IMR-90 (cell line): Measurements from ENCODE around the gene BCL2. TPM values are rescaled to one million over a fixed set of nuclear protein-coding genes. Genes with fewer than 3 reads are reported as not detected.

Experiments used
- ATAC-seq: fragments of 200-7000 bp; cut with Tn5 transposase; 2 replicates; pipeline ENCODE4 v1.9.1; 2020; ENCODE audit warnings: low read depth, mild to moderate bottlenecking, moderate library complexity
- BruUV-seq: library from RNA; stranded (reverse); fragments of 400-500 nt; replicated peaks from 2 replicates; lab custom pipeline; 2021; lab: Mats Ljungman, UMichigan
- CTCF ChIA-PET: fragments of 300-600 bp; formaldehyde crosslinking; extraction: SDS; loops from one replicate; lab custom pipeline; 2021; ENCODE audit warnings: antibody characterized with exemption; lab: Yijun Ruan, JAX
- POLR2A ChIA-PET: fragments of 300-600 bp; sonication (Branson Sonifier 250); formaldehyde crosslinking; loops from one replicate; lab custom pipeline; 2022; ENCODE audit warnings: antibody characterized with exemption; ENCODE audit not compliant: unreplicated experiment; lab: Charles Lee
- DNase-seq: peaks from one replicate; pipeline ENCODE4 v3.0.0; 2013
- H2AFZ ChIP-seq: replicated peaks from 2 replicates; pipeline ENCODE3; 2013; ENCODE audit warnings: low read length, mild to moderate bottlenecking; ENCODE audit not compliant: poor library complexity
- H2AK5ac ChIP-seq: 2 replicates; pipeline ENCODE4 v1.6.1; 2013; ENCODE audit warnings: low read depth, low read length, inconsistent platforms
- H2AK9ac ChIP-seq: replicated peaks from 2 replicates; pipeline ENCODE3; 2013; ENCODE audit warnings: mild to moderate bottlenecking, low read depth, low read length, moderate library complexity; ENCODE audit not compliant: poor library complexity
- H2BK120ac ChIP-seq: 2 replicates; pipeline ENCODE4 v1.6.1; 2013; ENCODE audit warnings: low read depth, low read length, inconsistent platforms
- H2BK15ac ChIP-seq: 3 replicates; pipeline ENCODE4 v1.6.1; 2013; ENCODE audit warnings: low read depth, low read length, inconsistent platforms
- H2BK20ac ChIP-seq: 2 replicates; pipeline ENCODE4 v1.6.1; 2013; ENCODE audit warnings: low read depth, mild to moderate bottlenecking, inconsistent platforms, low read length, moderate library complexity
- H2BK5ac ChIP-seq: 2 replicates; pipeline ENCODE4 v1.6.1; 2013; ENCODE audit warnings: mild to moderate bottlenecking, low read depth, low read length, inconsistent platforms; ENCODE audit not compliant: poor library complexity, severe bottlenecking
- H3K14ac ChIP-seq: replicated peaks from 2 replicates; pipeline ENCODE4 v1.6.1; 2013; ENCODE audit warnings: low read depth, low read length, inconsistent platforms
- H3K18ac ChIP-seq: 2 replicates; pipeline ENCODE4 v1.6.1; 2013; ENCODE audit warnings: low read depth, low read length, control low read depth
- H3K23ac ChIP-seq: 2 replicates; pipeline ENCODE4 v1.6.1; 2013; ENCODE audit warnings: low read depth, low read length, inconsistent platforms
- H3K27ac ChIP-seq: 2 replicates; pipeline ENCODE4 v1.5.1; 2013; ENCODE audit warnings: mild to moderate bottlenecking, control low read depth, low read length; ENCODE audit not compliant: insufficient read depth
- H3K27me3 ChIP-seq: 2 replicates; pipeline ENCODE4 v1.6.1; 2013; ENCODE audit warnings: low read length; ENCODE audit not compliant: control insufficient read depth, insufficient read depth
- H3K36me3 ChIP-seq: 2 replicates; pipeline ENCODE4 v1.6.1; 2013; ENCODE audit warnings: low read length, mixed read lengths; ENCODE audit not compliant: control insufficient read depth, insufficient read depth
- H3K4ac ChIP-seq: 2 replicates; pipeline ENCODE4 v1.6.1; 2013; ENCODE audit warnings: low read depth, low read length, inconsistent platforms
- H3K4me1 ChIP-seq: 2 replicates; pipeline ENCODE4 v1.6.1; 2013; ENCODE audit warnings: low read length, mixed read lengths; ENCODE audit not compliant: control insufficient read depth, insufficient read depth
- H3K4me2 ChIP-seq: 2 replicates; pipeline ENCODE4 v1.6.1; 2013; ENCODE audit warnings: low read depth, mild to moderate bottlenecking, control low read depth, low read length, moderate library complexity
- H3K4me3 ChIP-seq: 2 replicates; pipeline ENCODE4 v1.5.1; 2013; ENCODE audit warnings: low read depth, mild to moderate bottlenecking, control low read depth, low read length, moderate library complexity; ENCODE audit not compliant: insufficient read depth
- H3K56ac ChIP-seq: 2 replicates; pipeline ENCODE4 v1.6.1; 2013; ENCODE audit warnings: low read length, inconsistent platforms; ENCODE audit not compliant: insufficient read depth; ENCODE audit errors: extremely low read depth
- H3K79me1 ChIP-seq, 2 experiments: 2 replicates each; pipeline ENCODE4 v1.6.1; 2013; ENCODE audit warnings: low read length in 2 of 2, inconsistent platforms in 1 of 2, low read depth in 1 of 2
- H3K9ac ChIP-seq: 2 replicates; pipeline ENCODE4 v1.6.1; 2013; ENCODE audit warnings: low read depth, low read length, control low read depth
- H3K9me1 ChIP-seq: 2 replicates; pipeline ENCODE4 v1.6.1; 2013; ENCODE audit warnings: low read length, inconsistent platforms; ENCODE audit not compliant: insufficient read depth
- H3K9me3 ChIP-seq: 2 replicates; pipeline ENCODE4 v1.6.1; 2013; ENCODE audit warnings: low read length; ENCODE audit not compliant: control insufficient read depth, insufficient read depth
- H4K20me1 ChIP-seq: 2 replicates; pipeline ENCODE4 v1.6.1; 2013; ENCODE audit warnings: low read length, inconsistent platforms; ENCODE audit not compliant: insufficient read depth
- H4K5ac ChIP-seq: 2 replicates; pipeline ENCODE4 v1.6.1; 2013; ENCODE audit warnings: mild to moderate bottlenecking, low read depth, low read length, control low read depth
- H4K8ac ChIP-seq, 2 experiments: 2 replicates each; pipeline ENCODE4 v1.6.1; 2013; ENCODE audit warnings: low read depth in 2 of 2, low read length in 2 of 2, control low read depth in 1 of 2, inconsistent platforms in 1 of 2
- H4K91ac ChIP-seq: 2 replicates; pipeline ENCODE4 v1.6.1; 2013; ENCODE audit warnings: low read depth, low read length, inconsistent platforms; ENCODE audit not compliant: insufficient read depth
- BHLHE40 ChIP-seq: fragments of 150-350 bp; IDR thresholded peaks from 2 replicates; pipeline ENCODE4 v1.6.1; 2016; ENCODE audit warnings: mild to moderate bottlenecking, low read depth, low read length
- CEBPB ChIP-seq: IDR thresholded peaks from 2 replicates; pipeline ENCODE4 v1.6.1; 2012; ENCODE audit warnings: low read depth, low read length, improper control_type of control experiment
- CHD1 ChIP-seq: IDR thresholded peaks from 2 replicates; pipeline ENCODE4 v1.6.1; 2012; ENCODE audit warnings: low read depth, low read length, improper control_type of control experiment
- CTCF ChIP-seq: conservative IDR thresholded peaks from 2 replicates; pipeline ENCODE4 v1.5.1; 2012; ENCODE audit warnings: mild to moderate bottlenecking, low read depth, low read length, improper control_type of control experiment
- ELK1 ChIP-seq: fragments of 150-350 bp; IDR thresholded peaks from 2 replicates; pipeline ENCODE4 v1.6.1; 2016; ENCODE audit warnings: low read depth, mild to moderate bottlenecking, low read length, moderate library complexity, borderline replicate concordance
- FOS ChIP-seq: fragments of 150-350 bp; IDR thresholded peaks from 2 replicates; pipeline ENCODE4 v1.6.1; 2016; ENCODE audit warnings: low read depth, low read length
- MAFK ChIP-seq: IDR thresholded peaks from 2 replicates; pipeline ENCODE4 v1.6.1; 2012; ENCODE audit warnings: low read depth, low read length, improper control_type of control experiment
- MAZ ChIP-seq: IDR thresholded peaks from 2 replicates; pipeline ENCODE4 v1.6.1; 2012; ENCODE audit warnings: low read depth, mild to moderate bottlenecking, low read length, improper control_type of control experiment, moderate library complexity, borderline replicate concordance
- NFE2L2 ChIP-seq: fragments of 150-350 bp; IDR thresholded peaks from 2 replicates; pipeline ENCODE4 v1.6.1; 2016; ENCODE audit warnings: low read depth, mild to moderate bottlenecking, low read length
- POLR2A ChIP-seq: IDR thresholded peaks from 2 replicates; pipeline ENCODE4 v1.6.1; 2012; ENCODE audit warnings: mild to moderate bottlenecking, low read depth, low read length
- RAD21 ChIP-seq: IDR thresholded peaks from 2 replicates; pipeline ENCODE4 v1.6.1; 2012; ENCODE audit warnings: low read length, improper control_type of control experiment
- RCOR1 ChIP-seq: IDR thresholded peaks from 2 replicates; pipeline ENCODE4 v1.6.1; 2012; ENCODE audit warnings: mild to moderate bottlenecking, low read length, improper control_type of control experiment; ENCODE audit not compliant: insufficient replicate concordance
- RFX5 ChIP-seq: IDR thresholded peaks from 2 replicates; pipeline ENCODE4 v1.8.0; 2012; ENCODE audit warnings: low read depth, mild to moderate bottlenecking, low read length, moderate library complexity
- SMC3 ChIP-seq: fragments of 150-350 bp; IDR thresholded peaks from 2 replicates; pipeline ENCODE4 v1.6.1; 2016; ENCODE audit warnings: low read depth, mild to moderate bottlenecking, antibody characterized with exemption, low read length, moderate library complexity
- USF2 ChIP-seq: fragments of 150-350 bp; IDR thresholded peaks from 2 replicates; pipeline ENCODE4 v1.6.1; 2017; ENCODE audit warnings: mild to moderate bottlenecking, antibody characterized with exemption, low read length, low read depth
- WGBS, 2 experiments: methylation state at CpG; one replicate each; pipeline versions ENCODE4 v1.1.5 to v1.1.7; 2013; ENCODE audit warnings: missing lambda C conversion rate in 2 of 2; ENCODE audit not compliant: insufficient read length in 1 of 2; ENCODE audit errors: extremely low coverage in 2 of 2; 5-methylcytosine and 5-hydroxymethylcytosine counted together
- dilution Hi-C: fragments of 300-500 bp; cut with HindIII; formaldehyde crosslinking; loops from one replicate; pipeline ENCODE4 v1.14.3; 2018; ENCODE audit warnings: low sequenced_read_pairs; ENCODE audit not compliant: unreplicated experiment
- in situ Hi-C: fragments of 300-500 bp; cut with MboI; formaldehyde crosslinking; loops from 3 replicates; pipeline ENCODE4 v1.14.3; 2019; ENCODE audit warnings: low sequenced_read_pairs, inconsistent platforms, mixed read lengths
- intact Hi-C: fragments of 100-400 bp; cut with micrococcal nuclease; formaldehyde crosslinking; loops from 2 replicates; pipeline ENCODE4 v1.10.0; 2022
- polyA plus RNA-seq, 3 experiments: library from polyadenylated mRNA; depleted of rRNA; stranded (reverse); fragments of >200 nt; gene quantifications; 2 replicates each; pipeline ENCODE4 v1.2.3, GENCODE V29; 2012; ENCODE audit warnings: low replicate concordance in 1 of 3
- total RNA-seq: library from RNA; depleted of rRNA; stranded (reverse); fragments of >200 nt; gene quantifications from 2 replicates; pipeline ENCODE4 v1.2.3, GENCODE V29; 2012

The BCL2 gene
- total and polyA plus RNA-seq, 2 of the 4 experiments (the other 2 are of a cell fraction): 0.24 to 0.54 TPM

- DNase-seq: no peak
- Histone ChIP-seq H4K91ac (no peak overlapping the region), H4K8ac (no peak overlapping the region), H2AK9ac (no peak overlapping the region), H2BK120ac (no peak overlapping the region), H3K4me1 (no peaks in the 10 kb centered on the region), H3K9me1 (no peaks in the 10 kb centered on the region), H3K27me3 (no peaks in the 10 kb centered on the region; the same call in 1 of the 2 replicates), H3K9me3 (no peaks in the 10 kb centered on the region), H4K20me1 (no peaks in the 10 kb centered on the region), H3K56ac (no peak overlapping the region), H2BK5ac (no peak overlapping the region), H2BK15ac (no peak overlapping the region), H3K4ac (no peak overlapping the region), H3K36me3 (no peaks in the 10 kb centered on the region), H3K9ac (no peak overlapping the region), H3K4me2 (no peak overlapping the region), H3K27ac (no peak overlapping the region), H2AK5ac (no peak overlapping the region), H4K5ac (no peak overlapping the region), H3K23ac (no peak overlapping the region), H3K14ac (no peak overlapping the region), H2BK20ac (no peak overlapping the region), H2AFZ (no peak overlapping the region), H3K79me1 (no peaks in the 10 kb centered on the region), H3K4me3 (no peak overlapping the region), H3K18ac (no peak overlapping the region)
- in situ Hi-C loops (no loop called here), dilution Hi-C loops (no loop called here), intact Hi-C loops (no loop called here)
- no TSS peak for BruUV-seq
- ChIA-PET POLR2A (no interaction called here), CTCF (interaction anchor here (0.5 kb wide), 1 partner anchor 246 kb away, joined by 9 read pairs; no protein-coding TSS in a partner anchor)
- ATAC-seq: no peak
- 13% methylated on average over 1 of the region's 6 CpGs; no CpG with 5 or more reads in 1 of the 2 experiments for WGBS, 2 experiments
- TF ChIP-seq MAZ: no peak
- TF ChIP-seq POLR2A: no peak
- no peak for TF ChIP-seq BHLHE40
- no peak for TF ChIP-seq CTCF
- no peak for TF ChIP-seq CHD1
- TF ChIP-seq CEBPB: no peak
- TF ChIP-seq RCOR1: no peak
- no peak for TF ChIP-seq RFX5
- TF ChIP-seq ELK1: no peak
- no peak for TF ChIP-seq SMC3
- no peak for TF ChIP-seq MAFK
- TF ChIP-seq RAD21: no peak
- no peak for TF ChIP-seq USF2
- TF ChIP-seq NFE2L2: no peak
- no peak for TF ChIP-seq FOS
These were observed 127.3 kb downstream of the BCL2 start for GRCh38 chr18:63192126-63192884.
